A204.1 (cell line): ENCODE data around the gene TTC23.

Experiments
- FAIRE-seq: peaks from 2 replicates; lab custom pipeline; 2012; peaks lifted over from hg19 to GRCh38; lab: Jason Lieb, UNC

The TTC23 gene

GRCh38 chr15:99187936-99188335 is 61.4 kb downstream of the TTC23 start:
- FAIRE-seq: no peak

- FAIRE-seq: no peak
Measured at GRCh38 chr15:99185414-99186130, 63.8 kb downstream of the TTC23 start.

- FAIRE-seq: no peak
Measured at GRCh38 chr15:99182791-99183190, 66.6 kb downstream of the TTC23 start.

GRCh38 chr15:99181545-99181971 is 67.8 kb downstream of the TTC23 start:
- no peak for FAIRE-seq

- no peak for FAIRE-seq
Measured at GRCh38 chr15:99180964-99181306, 68.4 kb downstream of the TTC23 start.

GRCh38 chr15:99180086-99180963 is 69.1 kb downstream of the TTC23 start:
- FAIRE-seq: no peak

- FAIRE-seq: peak; percentile 82
Measured at GRCh38 chr15:99177679-99178078, 71.7 kb downstream of the TTC23 start.

GRCh38 chr15:99176757-99177156 is 72.6 kb downstream of the TTC23 start:
- FAIRE-seq: no peak

GRCh38 chr15:99174567-99175395 is 74.6 kb downstream of the TTC23 start:
- no peak for FAIRE-seq

GRCh38 chr15:99172989-99173388 is 76.4 kb downstream of the TTC23 start:
- no peak for FAIRE-seq

- no peak for FAIRE-seq
Measured at GRCh38 chr15:99172171-99172570, 77.2 kb downstream of the TTC23 start.

GRCh38 chr15:99170476-99171065 is 78.8 kb downstream of the TTC23 start:
- no peak for FAIRE-seq

GRCh38 chr15:99169769-99170311 is 79.5 kb downstream of the TTC23 start:
- FAIRE-seq: no peak

GRCh38 chr15:99168601-99169580 is 80.5 kb downstream of the TTC23 start:
- no peak for FAIRE-seq

- FAIRE-seq: no peak
Measured at GRCh38 chr15:99167640-99168039, 81.7 kb downstream of the TTC23 start.

- FAIRE-seq: no peak
Measured at GRCh38 chr15:99167201-99167600, 82.2 kb downstream of the TTC23 start.

- no peak for FAIRE-seq
Measured at GRCh38 chr15:99165956-99166689, 83.3 kb downstream of the TTC23 start.

GRCh38 chr15:99165020-99165790 is 84.2 kb downstream of the TTC23 start:
- no peak for FAIRE-seq

GRCh38 chr15:99164119-99164518 is 85.3 kb downstream of the TTC23 start:
- FAIRE-seq: no peak
